Glomerular visceral epithelial cell (primary cell): Measurements from ENCODE around the gene TTC23.

Source experiments
- DNase-seq: peaks from one replicate; pipeline ENCODE4 v3.0.0-alpha.2; 2016; ENCODE audit errors: extremely low spot score

Gene TTC23

GRCh38 chr15:99137877-99138276 lies 111.5 kb downstream of the TTC23 start:
- no peak for DNase-seq

- no peak for DNase-seq
Observed at GRCh38 chr15:99137111-99137546, 112.3 kb downstream of the TTC23 start.

GRCh38 chr15:99135194-99135593 lies 114.2 kb downstream of the TTC23 start:
- DNase-seq: no peak

- DNase-seq: no peak
Observed at GRCh38 chr15:99134317-99134821, 115.0 kb downstream of the TTC23 start.

- no peak for DNase-seq
Observed at GRCh38 chr15:99132634-99133287, 116.6 kb downstream of the TTC23 start.

- no peak for DNase-seq
Observed at GRCh38 chr15:99132122-99132521, 117.3 kb downstream of the TTC23 start.

GRCh38 chr15:99131441-99132023 lies 117.8 kb downstream of the TTC23 start:
- no peak for DNase-seq

- DNase-seq: no peak
Observed at GRCh38 chr15:99130765-99131440, 118.5 kb downstream of the TTC23 start.

- DNase-seq: no peak
Observed at GRCh38 chr15:99130314-99130713, 119.1 kb downstream of the TTC23 start.

GRCh38 chr15:99129644-99130043 lies 119.7 kb downstream of the TTC23 start:
- DNase-seq: no peak

- DNase-seq: no peak
Observed at GRCh38 chr15:99128411-99128810, 121.0 kb downstream of the TTC23 start.

GRCh38 chr15:99127773-99128172 lies 121.6 kb downstream of the TTC23 start:
- no peak for DNase-seq

GRCh38 chr15:99126930-99127329 lies 122.5 kb downstream of the TTC23 start:
- no peak for DNase-seq

GRCh38 chr15:99126131-99126588 lies 123.2 kb downstream of the TTC23 start:
- DNase-seq: no peak

- DNase-seq: no peak
Observed at GRCh38 chr15:99125061-99125891, 124.1 kb downstream of the TTC23 start.

- no peak for DNase-seq
Observed at GRCh38 chr15:99124641-99125040, 124.7 kb downstream of the TTC23 start.

- peak; percentile 99 for DNase-seq
Observed at GRCh38 chr15:99123713-99124451, 125.5 kb downstream of the TTC23 start.

GRCh38 chr15:99122831-99123712 lies 126.3 kb downstream of the TTC23 start:
- no peak for DNase-seq

GRCh38 chr15:99121691-99122410 lies 127.5 kb downstream of the TTC23 start:
- DNase-seq: no peak

GRCh38 chr15:99121207-99121606 lies 128.2 kb downstream of the TTC23 start:
- DNase-seq: no peak
